Glutamatergic neuron (in vitro differentiated cells): Measurements from ENCODE around the gene TRIM72. TPM values are rescaled to one million over a fixed set of nuclear protein-coding genes. Genes with fewer than 3 reads are reported as not detected.
"Not testable (repeated sequence)": the region's sequence is repeated elsewhere in the genome, so short reads cannot be mapped to it uniquely, and the experiment has no call there.

Source experiments
- DNase-seq: peaks from one replicate; pipeline ENCODE4 v3.0.0; 2022
- H3K27ac Mint-ChIP-seq: one replicate; pipeline ENCODE4 v1.8.0; 2020; ENCODE audit warnings: mild to moderate bottlenecking, mixed read lengths, inconsistent platforms; ENCODE audit not compliant: unreplicated experiment
- H3K27me3 Mint-ChIP-seq: one replicate; pipeline ENCODE4 v1.8.0; 2020; ENCODE audit warnings: mild to moderate bottlenecking, moderate library complexity, mixed read lengths, inconsistent platforms; ENCODE audit not compliant: unreplicated experiment
- H3K36me3 Mint-ChIP-seq: one replicate; pipeline ENCODE4 v1.8.0; 2020; ENCODE audit warnings: mild to moderate bottlenecking, mixed read lengths, inconsistent platforms; ENCODE audit not compliant: unreplicated experiment
- H3K4me1 Mint-ChIP-seq: one replicate; pipeline ENCODE4 v1.8.0; 2020; ENCODE audit warnings: mild to moderate bottlenecking, low read depth, mixed read lengths, inconsistent platforms; ENCODE audit not compliant: unreplicated experiment
- H3K4me3 Mint-ChIP-seq: one replicate; pipeline ENCODE4 v1.8.0; 2020; ENCODE audit warnings: mild to moderate bottlenecking, mixed read lengths, inconsistent platforms; ENCODE audit not compliant: unreplicated experiment
- H3K9me3 Mint-ChIP-seq: one replicate; pipeline ENCODE4 v1.8.0; 2020; ENCODE audit warnings: mild to moderate bottlenecking, moderate library complexity, mixed read lengths, inconsistent platforms; ENCODE audit not compliant: unreplicated experiment
- total RNA-seq: library from RNA; stranded (reverse); fragmentation: NEBNext Ultra II Directional; extraction: Animal tissue kit (Norgen Biotek cat#: 25700); gene quantifications from one replicate; pipeline ENCODE4 v1.2.1, GENCODE V29; 2021; ENCODE audit not compliant: unreplicated experiment
- TF ChIP-seq, protein P1 (sequence below): fragments of 200-600 bp; sonication (generic); IDR thresholded peaks from one replicate; pipeline ENCODE4 v1.5.0; 2021; ENCODE audit not compliant: partially characterized antibody, unreplicated experiment

TRIM72 gene
- total RNA-seq, 1 donor from 2014 or later = 0.10 TPM

DNA sequence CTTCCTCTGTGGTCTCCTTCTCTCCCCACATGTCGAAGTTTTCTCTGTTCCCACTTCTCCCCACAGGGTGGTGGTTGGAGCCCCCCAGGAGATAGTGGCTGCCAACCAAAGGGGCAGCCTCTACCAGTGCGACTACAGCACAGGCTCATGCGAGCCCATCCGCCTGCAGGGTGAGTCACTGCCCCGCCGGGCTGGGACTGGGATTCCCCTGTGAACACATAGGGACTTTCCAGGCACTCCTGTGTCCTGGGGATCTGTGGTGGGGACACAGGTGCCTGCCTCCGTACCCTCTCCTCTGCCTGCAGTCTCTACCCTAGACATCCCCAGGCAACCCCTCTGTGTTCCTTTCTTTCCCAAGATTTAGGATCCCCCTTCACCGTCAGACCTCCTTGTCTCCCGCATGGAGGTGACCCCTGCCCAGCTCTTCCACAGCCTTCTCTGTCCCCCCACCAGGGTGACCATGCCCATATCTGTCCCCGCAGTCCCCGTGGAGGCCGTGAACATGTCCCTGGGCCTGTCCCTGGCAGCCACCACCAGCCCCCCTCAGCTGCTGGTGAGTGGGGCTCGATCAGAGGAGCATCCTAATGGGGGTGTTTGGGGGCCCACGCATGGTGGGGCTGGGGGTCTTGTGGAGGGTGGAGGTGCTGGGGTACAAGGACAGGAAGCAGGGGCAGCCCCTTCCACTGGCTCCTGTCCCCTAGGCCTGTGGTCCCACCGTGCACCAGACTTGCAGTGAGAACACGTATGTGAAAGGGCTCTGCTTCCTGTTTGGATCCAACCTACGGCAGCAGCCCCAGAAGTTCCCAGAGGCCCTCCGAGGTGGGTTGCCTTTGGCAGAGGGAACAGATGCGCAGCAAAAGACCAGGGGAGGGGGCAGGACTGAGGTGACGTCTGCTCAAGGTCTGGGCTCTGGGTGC, 51.7 kb downstream of the TRIM72 start:
- no peak overlapping the region for H3K4me3 Mint-ChIP-seq
- no peaks in the 10 kb centered on the region for H3K4me1 Mint-ChIP-seq
- TF ChIP-seq, protein P1, sequence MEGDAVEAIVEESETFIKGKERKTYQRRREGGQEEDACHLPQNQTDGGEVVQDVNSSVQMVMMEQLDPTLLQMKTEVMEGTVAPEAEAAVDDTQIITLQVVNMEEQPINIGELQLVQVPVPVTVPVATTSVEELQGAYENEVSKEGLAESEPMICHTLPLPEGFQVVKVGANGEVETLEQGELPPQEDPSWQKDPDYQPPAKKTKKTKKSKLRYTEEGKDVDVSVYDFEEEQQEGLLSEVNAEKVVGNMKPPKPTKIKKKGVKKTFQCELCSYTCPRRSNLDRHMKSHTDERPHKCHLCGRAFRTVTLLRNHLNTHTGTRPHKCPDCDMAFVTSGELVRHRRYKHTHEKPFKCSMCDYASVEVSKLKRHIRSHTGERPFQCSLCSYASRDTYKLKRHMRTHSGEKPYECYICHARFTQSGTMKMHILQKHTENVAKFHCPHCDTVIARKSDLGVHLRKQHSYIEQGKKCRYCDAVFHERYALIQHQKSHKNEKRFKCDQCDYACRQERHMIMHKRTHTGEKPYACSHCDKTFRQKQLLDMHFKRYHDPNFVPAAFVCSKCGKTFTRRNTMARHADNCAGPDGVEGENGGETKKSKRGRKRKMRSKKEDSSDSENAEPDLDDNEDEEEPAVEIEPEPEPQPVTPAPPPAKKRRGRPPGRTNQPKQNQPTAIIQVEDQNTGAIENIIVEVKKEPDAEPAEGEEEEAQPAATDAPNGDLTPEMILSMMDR = no peak
- DNase-seq = no peak
- peaks cover 2% of the 10 kb centered on the region for H3K27me3 Mint-ChIP-seq
- H3K9me3 Mint-ChIP-seq = peaks cover 3% of the 10 kb centered on the region
- no peak overlapping the region for H3K27ac Mint-ChIP-seq
- H3K36me3 Mint-ChIP-seq = no peaks in the 10 kb centered on the region

DNA sequence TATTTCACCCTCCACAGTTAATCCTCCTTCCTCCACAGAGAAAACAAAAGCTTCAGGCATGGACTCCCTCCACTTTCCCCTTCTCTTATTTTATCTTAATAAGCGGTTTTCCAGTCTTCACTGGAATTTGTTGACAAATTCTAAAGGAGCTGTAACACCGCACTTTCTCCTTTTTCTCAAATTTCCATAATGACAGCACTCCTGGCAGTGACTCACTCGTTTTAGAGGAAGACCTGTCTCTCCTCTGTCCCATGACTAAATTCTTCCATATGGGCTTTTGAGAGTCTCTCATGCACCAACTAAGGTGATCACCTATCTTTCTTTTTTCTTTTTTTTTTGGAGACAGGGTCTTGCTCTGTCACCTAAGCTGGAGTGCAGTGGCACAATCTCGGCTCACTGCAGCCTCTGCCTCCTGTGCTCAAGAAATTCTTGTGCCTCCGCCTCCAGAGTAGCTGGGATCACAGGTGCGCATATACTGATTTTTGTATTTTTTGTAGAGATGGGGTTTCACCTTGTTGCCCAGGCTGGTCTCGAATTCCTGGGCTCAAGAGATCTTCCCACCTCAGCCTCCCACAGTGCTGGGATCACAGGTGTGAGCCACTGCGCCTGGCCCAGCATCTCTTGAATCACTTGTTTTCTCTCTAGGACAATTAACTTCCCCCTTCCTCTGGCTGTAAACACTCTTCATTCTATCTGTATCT, 53.6 kb downstream of the TRIM72 start:
- H3K9me3 Mint-ChIP-seq = peaks cover 1% of the 10 kb centered on the region
- TF ChIP-seq, protein P1 = no peak
- no peak overlapping the region for H3K4me3 Mint-ChIP-seq
- no peak for DNase-seq
- H3K4me1 Mint-ChIP-seq = no peaks in the 10 kb centered on the region
- no peaks in the 10 kb centered on the region for H3K36me3 Mint-ChIP-seq
- H3K27me3 Mint-ChIP-seq = peaks cover 2% of the 10 kb centered on the region
- H3K27ac Mint-ChIP-seq = no peak overlapping the region

DNA sequence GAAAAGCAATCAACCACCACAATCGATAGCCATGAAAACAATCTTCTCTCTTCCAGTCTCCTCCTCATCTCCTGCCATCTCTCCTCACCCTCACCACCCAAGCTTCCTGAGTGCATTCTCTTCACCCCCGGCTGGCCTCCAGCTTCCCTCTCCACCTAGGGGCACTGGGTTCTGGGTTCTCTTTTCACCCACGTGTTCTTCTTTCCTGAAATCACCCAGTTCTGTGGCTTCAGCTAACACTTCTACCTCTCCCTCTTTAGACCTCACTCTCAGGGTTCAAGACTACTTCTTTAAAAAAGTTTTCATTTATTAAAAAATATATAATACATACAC, 54.1 kb downstream of the TRIM72 start:
- Mint-ChIP-seq H3K4me1 (no peaks in the 10 kb centered on the region), H3K27me3 (peaks cover 2% of the 10 kb centered on the region), H3K9me3 (peaks cover 1% of the 10 kb centered on the region), H3K27ac (no peak overlapping the region), H3K36me3 (no peaks in the 10 kb centered on the region), H3K4me3 (no peak overlapping the region)
- DNase-seq = no peak
- TF ChIP-seq, protein P1 = no peak

DNA sequence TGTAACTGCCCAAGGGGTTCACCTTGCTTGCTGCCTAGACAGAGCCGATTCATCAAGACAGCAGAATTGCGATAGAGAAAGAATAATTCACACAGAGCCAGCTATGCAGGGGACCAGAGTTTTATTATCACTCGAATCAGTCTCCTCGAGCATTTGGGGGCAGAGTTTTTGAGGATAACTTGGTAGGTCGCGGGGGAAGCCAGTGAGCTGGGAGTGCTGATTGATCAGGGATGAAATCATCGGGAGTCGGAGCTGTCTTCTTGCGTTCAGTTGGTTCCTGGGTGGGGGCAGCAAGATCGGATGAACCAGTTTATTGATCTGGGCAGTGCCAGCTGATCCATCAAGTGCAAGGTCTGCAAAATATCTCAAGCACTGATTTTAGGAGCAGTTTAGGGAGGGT, 55.0 kb downstream of the TRIM72 start:
- H3K36me3 Mint-ChIP-seq = no peaks in the 10 kb centered on the region
- TF ChIP-seq, protein P1 = no peak
- H3K27me3 Mint-ChIP-seq = no peaks in the 10 kb centered on the region
- H3K4me3 Mint-ChIP-seq = no peak overlapping the region
- no peak overlapping the region for H3K27ac Mint-ChIP-seq
- H3K9me3 Mint-ChIP-seq = peaks cover 1% of the 10 kb centered on the region
- no peak for DNase-seq
- H3K4me1 Mint-ChIP-seq = no peaks in the 10 kb centered on the region

DNA sequence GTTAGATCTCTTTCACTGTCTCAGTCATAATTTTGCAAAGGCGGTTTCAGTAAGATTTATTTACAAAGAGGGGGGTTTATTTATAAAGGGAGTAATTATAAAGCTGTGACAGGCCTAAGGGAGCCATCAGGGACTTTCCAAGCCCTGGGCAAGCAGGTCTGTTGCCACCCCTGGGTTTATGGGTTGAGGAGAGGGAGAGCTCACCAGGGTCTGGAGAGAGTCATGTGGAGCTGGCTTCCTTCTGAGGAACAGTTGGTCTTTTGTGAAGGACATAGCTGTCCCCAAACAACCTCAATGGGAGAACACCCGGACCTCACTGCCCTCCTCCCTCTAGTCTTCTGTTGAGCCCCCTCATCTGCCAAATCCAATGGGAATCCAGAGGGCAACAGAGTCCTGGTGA, 55.6 kb downstream of the TRIM72 start:
- no peak overlapping the region for H3K4me3 Mint-ChIP-seq
- H3K36me3 Mint-ChIP-seq = no peaks in the 10 kb centered on the region
- H3K27me3 Mint-ChIP-seq = no peaks in the 10 kb centered on the region
- H3K4me1 Mint-ChIP-seq = no peaks in the 10 kb centered on the region
- DNase-seq = no peak
- no peak overlapping the region for H3K27ac Mint-ChIP-seq
- TF ChIP-seq, protein P1 = no peak
- H3K9me3 Mint-ChIP-seq = peaks cover 1% of the 10 kb centered on the region

DNA sequence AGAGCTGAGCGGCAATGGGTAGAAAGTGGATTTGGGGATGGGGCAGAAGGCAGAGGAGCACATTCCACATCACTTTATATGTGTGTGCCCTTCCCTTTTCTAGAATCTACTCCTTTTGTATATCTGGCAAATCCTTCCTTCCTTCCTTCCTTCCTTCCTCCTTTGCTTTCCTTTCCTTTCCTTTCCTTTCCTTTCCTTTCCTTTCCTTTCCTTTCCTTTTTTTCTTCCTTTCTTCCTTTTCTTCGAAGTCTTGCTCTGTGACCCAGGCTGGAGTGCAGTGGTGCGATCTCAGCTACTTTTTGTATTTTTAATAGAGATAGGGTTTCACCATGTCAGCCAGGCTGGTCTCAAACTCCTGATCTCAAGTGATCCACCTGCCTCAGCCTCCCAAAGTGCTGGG, 56.1 kb downstream of the TRIM72 start:
- not testable (repeated sequence) for H3K36me3 Mint-ChIP-seq, DNase-seq, H3K4me1 Mint-ChIP-seq, H3K9me3 Mint-ChIP-seq, H3K27me3 Mint-ChIP-seq, H3K4me3 Mint-ChIP-seq, H3K27ac Mint-ChIP-seq
